ENCODE data around the gene CEP85L. TPM values are rescaled to one million over a fixed set of nuclear protein-coding genes. Genes with fewer than 3 reads are reported as not detected.

Gene CEP85L
- total RNA-seq, 1 donor from 2014 or later: 3.3 TPM

GRCh38 chr6:118554698-118555097, 96.7 kb downstream of the CEP85L start:
- no peaks in the 10 kb centered on the region for H3K36me3 ChIP-seq (ENCODE audit: control insufficient read depth, insufficient read depth, low read length)
- no peaks in the 10 kb centered on the region for H3K27me3 ChIP-seq (ENCODE audit: control insufficient read depth, insufficient read depth, low read length)
- TF ChIP-seq, protein P1, sequence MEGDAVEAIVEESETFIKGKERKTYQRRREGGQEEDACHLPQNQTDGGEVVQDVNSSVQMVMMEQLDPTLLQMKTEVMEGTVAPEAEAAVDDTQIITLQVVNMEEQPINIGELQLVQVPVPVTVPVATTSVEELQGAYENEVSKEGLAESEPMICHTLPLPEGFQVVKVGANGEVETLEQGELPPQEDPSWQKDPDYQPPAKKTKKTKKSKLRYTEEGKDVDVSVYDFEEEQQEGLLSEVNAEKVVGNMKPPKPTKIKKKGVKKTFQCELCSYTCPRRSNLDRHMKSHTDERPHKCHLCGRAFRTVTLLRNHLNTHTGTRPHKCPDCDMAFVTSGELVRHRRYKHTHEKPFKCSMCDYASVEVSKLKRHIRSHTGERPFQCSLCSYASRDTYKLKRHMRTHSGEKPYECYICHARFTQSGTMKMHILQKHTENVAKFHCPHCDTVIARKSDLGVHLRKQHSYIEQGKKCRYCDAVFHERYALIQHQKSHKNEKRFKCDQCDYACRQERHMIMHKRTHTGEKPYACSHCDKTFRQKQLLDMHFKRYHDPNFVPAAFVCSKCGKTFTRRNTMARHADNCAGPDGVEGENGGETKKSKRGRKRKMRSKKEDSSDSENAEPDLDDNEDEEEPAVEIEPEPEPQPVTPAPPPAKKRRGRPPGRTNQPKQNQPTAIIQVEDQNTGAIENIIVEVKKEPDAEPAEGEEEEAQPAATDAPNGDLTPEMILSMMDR (IDR thresholded peaks at IDR 0.05; ENCODE audit: insufficient read depth, low read length, poor library complexity, severe bottlenecking): no peak
- no peak overlapping the region for H3K4me3 ChIP-seq (ENCODE audit: low read depth, low read length)
- no peak for DNase-seq (ENCODE audit: low read depth)

- Histone ChIP-seq H3K36me3 (ENCODE audit: control insufficient read depth, insufficient read depth, low read length) (no peaks in the 10 kb centered on the region), H3K4me3 (ENCODE audit: low read depth, low read length) (no peak overlapping the region), H3K27me3 (ENCODE audit: control insufficient read depth, insufficient read depth, low read length) (no peaks in the 10 kb centered on the region)
- no peak for DNase-seq (ENCODE audit: low read depth)
- TF ChIP-seq, protein P1 (IDR thresholded peaks at IDR 0.05; ENCODE audit: insufficient read depth, low read length, poor library complexity, severe bottlenecking): no peak
Measured at GRCh38 chr6:118553132-118553531, 98.3 kb downstream of the CEP85L start.

DNA sequence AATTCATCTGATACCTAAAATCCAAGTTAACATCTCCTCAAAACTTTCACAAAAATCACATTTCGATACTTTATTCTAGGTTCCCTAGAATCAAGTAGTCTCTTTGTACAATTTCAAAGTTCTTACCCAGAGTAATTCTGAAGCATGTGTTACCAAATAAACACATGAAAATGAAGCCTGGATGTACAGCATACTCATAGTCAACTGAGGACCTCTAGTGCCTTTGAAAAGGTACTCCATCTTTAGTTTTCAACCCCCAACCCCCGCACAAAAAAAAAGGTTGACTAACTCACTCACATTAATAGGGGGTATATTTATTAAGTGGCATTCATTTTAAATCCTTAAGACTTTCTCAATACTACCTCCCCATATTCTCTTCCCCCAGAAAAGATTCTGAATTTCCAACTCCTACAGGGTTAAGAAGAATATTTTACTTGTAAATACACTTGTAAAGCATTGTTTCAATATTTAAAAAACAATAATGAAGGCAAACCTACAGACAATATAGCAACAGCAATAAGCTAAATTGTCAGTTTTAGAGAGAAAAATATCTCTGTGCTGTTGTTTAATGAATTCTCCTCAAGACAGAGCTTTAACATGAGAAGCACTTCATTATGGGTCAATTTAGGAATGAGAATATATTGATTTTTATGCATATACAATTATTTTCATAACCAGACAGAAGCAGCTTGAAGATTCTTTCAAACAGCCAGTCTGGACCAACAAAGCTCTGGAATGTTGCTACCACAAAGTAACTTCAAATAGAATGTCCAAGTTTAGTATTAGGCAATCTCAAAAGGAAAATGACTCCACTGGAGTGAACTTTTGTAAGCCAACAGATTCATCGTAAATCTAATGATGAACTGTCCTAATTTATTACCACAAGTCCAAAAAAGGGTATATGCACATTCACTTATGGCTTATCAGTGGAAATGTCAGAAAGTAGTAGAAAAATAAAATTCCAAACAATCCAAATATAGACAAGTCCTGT, 100.0 kb downstream of the CEP85L start:
- no peak for DNase-seq (ENCODE audit: low read depth)
- H3K27me3 ChIP-seq (ENCODE audit: control insufficient read depth, insufficient read depth, low read length): no peaks in the 10 kb centered on the region
- TF ChIP-seq, protein P1 (IDR thresholded peaks at IDR 0.05; ENCODE audit: insufficient read depth, low read length, poor library complexity, severe bottlenecking): peak; percentile 60
- no peak overlapping the region for H3K4me3 ChIP-seq (ENCODE audit: low read depth, low read length)
- H3K36me3 ChIP-seq (ENCODE audit: control insufficient read depth, insufficient read depth, low read length): no peaks in the 10 kb centered on the region

GRCh38 chr6:118548613-118549012, 102.8 kb downstream of the CEP85L start:
- TF ChIP-seq, protein P1 (IDR thresholded peaks at IDR 0.05; ENCODE audit: insufficient read depth, low read length, poor library complexity, severe bottlenecking): no peak
- no peak for DNase-seq (ENCODE audit: low read depth)
- Histone ChIP-seq H3K4me3 (ENCODE audit: low read depth, low read length) (no peak overlapping the region), H3K27me3 (ENCODE audit: control insufficient read depth, insufficient read depth, low read length) (no peaks in the 10 kb centered on the region), H3K36me3 (ENCODE audit: control insufficient read depth, insufficient read depth, low read length) (no peaks in the 10 kb centered on the region)

DNA sequence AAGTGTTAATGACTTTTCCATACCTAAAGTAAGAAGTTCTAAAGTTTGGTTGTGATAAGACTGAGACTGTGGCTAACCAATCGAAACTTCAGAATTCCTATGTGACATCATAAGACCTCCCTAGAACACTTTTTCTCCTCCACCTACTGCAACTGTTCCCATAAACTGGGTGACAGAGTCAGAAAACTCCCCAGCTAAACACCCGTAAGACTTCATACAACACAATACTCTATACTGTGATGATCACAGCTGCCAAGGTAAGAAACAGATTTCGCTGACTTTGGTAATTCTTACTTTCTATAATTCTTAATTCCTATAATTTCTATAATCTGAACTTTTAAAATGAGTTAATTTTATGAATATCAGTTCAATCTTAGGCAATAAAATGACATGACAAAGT, 103.3 kb downstream of the CEP85L start, which contains the start of gene PLN:
PLN (plus strand) TSS at position 161 of the 400 bp plus-strand sequence. CDS start 10,626 bp downstream, outside the sequence.
- no peaks in the 10 kb centered on the region for H3K27me3 ChIP-seq (ENCODE audit: control insufficient read depth, insufficient read depth, low read length)
- DNase-seq (ENCODE audit: low read depth): no peak
- H3K4me3 ChIP-seq (ENCODE audit: low read depth, low read length): no peak within 1 kb of the TSS
- no peaks in the 10 kb centered on the region for H3K36me3 ChIP-seq (ENCODE audit: control insufficient read depth, insufficient read depth, low read length)
- TF ChIP-seq, protein P1 (IDR thresholded peaks at IDR 0.05; ENCODE audit: insufficient read depth, low read length, poor library complexity, severe bottlenecking): no peak

All from kidney epithelial cell (primary cell).